OCI-LY1 (cell line): ENCODE measurements around the gene IFNA2.

Experiments
- EZH2 ChIP-seq: fragments of 200-600 bp; sonication (generic), shearing (Covaris generic); IDR thresholded peaks from 2 replicates; pipeline ENCODE4 v1.8.0; 2017; ENCODE audit warnings: borderline replicate concordance, mixed run types, mild to moderate bottlenecking, antibody characterized with exemption, low read length, moderate library complexity, mixed read lengths
- TF ChIP-seq, protein P1 (sequence below): fragments of 200-600 bp; sonication (generic), shearing (Covaris generic); IDR thresholded peaks from 2 replicates; pipeline ENCODE4 v1.5.1; 2017; ENCODE audit warnings: mild to moderate bottlenecking, antibody characterized with exemption, low read length, moderate library complexity, mixed read lengths

DNA sequence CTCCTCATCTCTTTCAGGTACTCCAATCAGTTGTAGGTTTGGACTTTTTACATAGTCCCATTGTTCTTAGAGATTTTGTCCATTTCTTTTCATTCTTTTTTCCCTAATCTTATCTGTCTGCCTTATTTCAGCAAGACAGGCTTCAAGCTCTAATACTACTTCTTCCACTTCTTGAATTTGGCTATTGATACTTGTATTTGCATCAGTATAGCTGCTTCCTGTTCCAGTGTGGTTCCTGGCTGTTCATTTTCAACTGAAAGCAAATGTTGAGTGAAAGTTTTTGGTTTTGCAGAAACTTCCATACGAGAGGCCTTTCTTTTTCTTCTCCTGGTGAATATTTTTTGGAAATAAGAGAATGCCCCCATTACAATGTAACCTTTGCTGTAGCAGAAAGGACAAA, 43.0 kb upstream of the IFNA2 start:
- TF ChIP-seq EZH2 = no peak
- TF ChIP-seq, protein P1, sequence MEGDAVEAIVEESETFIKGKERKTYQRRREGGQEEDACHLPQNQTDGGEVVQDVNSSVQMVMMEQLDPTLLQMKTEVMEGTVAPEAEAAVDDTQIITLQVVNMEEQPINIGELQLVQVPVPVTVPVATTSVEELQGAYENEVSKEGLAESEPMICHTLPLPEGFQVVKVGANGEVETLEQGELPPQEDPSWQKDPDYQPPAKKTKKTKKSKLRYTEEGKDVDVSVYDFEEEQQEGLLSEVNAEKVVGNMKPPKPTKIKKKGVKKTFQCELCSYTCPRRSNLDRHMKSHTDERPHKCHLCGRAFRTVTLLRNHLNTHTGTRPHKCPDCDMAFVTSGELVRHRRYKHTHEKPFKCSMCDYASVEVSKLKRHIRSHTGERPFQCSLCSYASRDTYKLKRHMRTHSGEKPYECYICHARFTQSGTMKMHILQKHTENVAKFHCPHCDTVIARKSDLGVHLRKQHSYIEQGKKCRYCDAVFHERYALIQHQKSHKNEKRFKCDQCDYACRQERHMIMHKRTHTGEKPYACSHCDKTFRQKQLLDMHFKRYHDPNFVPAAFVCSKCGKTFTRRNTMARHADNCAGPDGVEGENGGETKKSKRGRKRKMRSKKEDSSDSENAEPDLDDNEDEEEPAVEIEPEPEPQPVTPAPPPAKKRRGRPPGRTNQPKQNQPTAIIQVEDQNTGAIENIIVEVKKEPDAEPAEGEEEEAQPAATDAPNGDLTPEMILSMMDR = no peak
